ENCODE measurements around the gene MYO7A. TPM values are rescaled to one million over a fixed set of nuclear protein-coding genes. Genes with fewer than 3 reads are reported as not detected.

The MYO7A gene
- total and polyA plus RNA-seq, 2 donors (not counting 3 experiments of a cell fraction or from before 2014, with no cell fraction given): 1.3 to 3.6 TPM

- Histone ChIP-seq H3K4me3 (replicated peaks in 1 of 3; ENCODE audit: insufficient read depth in 1 of 3, low read depth in 1 of 3, low read length in 3 of 3) (no peak overlapping the region), H3K27ac (ENCODE audit: insufficient read depth, low read depth, low read length) (no peak overlapping the region), H3K9me3 (replicated peaks; ENCODE audit: control insufficient read depth, insufficient read depth, low read length) (no peaks in the 10 kb centered on the region), H3K27me3 (ENCODE audit: control insufficient read depth in 2 of 2, insufficient read depth in 2 of 2, low read length in 2 of 2) (no peaks in the 10 kb centered on the region), H4K20me1 (replicated peaks; ENCODE audit: control insufficient read depth, extremely low read depth, insufficient read depth, low read length) (no peaks in the 10 kb centered on the region), H3K9ac (replicated peaks; ENCODE audit: extremely low read depth, insufficient read depth, low read length) (no peak overlapping the region), H2AFZ (ENCODE audit: low read depth, low read length) (no peak overlapping the region), H3K36me3 (ENCODE audit: control insufficient read depth in 2 of 2, extremely low read depth in 1 of 2, insufficient read depth in 2 of 2, low read length in 2 of 2) (no peaks in the 10 kb centered on the region), H3K4me1 (ENCODE audit: control insufficient read depth, extremely low read depth, insufficient read depth, low read length) (no peaks in the 10 kb centered on the region), H3K9me1 (replicated peaks; ENCODE audit: control insufficient read depth, extremely low read depth, insufficient read depth, low read length) (no peaks in the 10 kb centered on the region), H3K4me2 (ENCODE audit: insufficient read depth, low read length) (no peak overlapping the region), H3K79me2 (ENCODE audit: control insufficient read depth, insufficient read depth, low read length) (no peaks in the 10 kb centered on the region)
- no TSS peak for BruUV-seq (replicated peaks)
- CTCF ChIA-PET: interaction anchor here (1.2 to 2.8 kb wide), 4 partner anchors 13 to 366 kb away, joined by 3 to 22 read pairs (median 6); partner anchors contain the start of gene MYO7A
- intact Hi-C loops (cut with micrococcal nuclease) (no loop called here), dilution Hi-C loops (cut with MboI; ENCODE audit: extremely low pct_ligation_motif_present, low sequenced_read_pairs) (no loop called here)
- POLR2A ChIA-PET: no interaction called here
- TF ChIP-seq EZH2 (IDR thresholded peaks at IDR 0.05; ENCODE audit: borderline replicate concordance, low read depth, low read length, severe bottlenecking) (no peak), MYC (IDR thresholded peaks at IDR 0.05; ENCODE audit: low read depth, low read length) (no peak)
- FAIRE-seq (no peak), DNase-seq (ENCODE audit: low read depth, low spot score) (no peak)
Measured at GRCh38 chr11:77181799-77182541, 53.9 kb downstream of the MYO7A start.

GRCh38 chr11:77182542-77183430, 54.7 kb downstream of the MYO7A start:
- dilution Hi-C loops (cut with MboI; ENCODE audit: extremely low pct_ligation_motif_present, low sequenced_read_pairs) (no loop called here), intact Hi-C loops (cut with micrococcal nuclease) (no loop called here)
- CTCF ChIA-PET: interaction anchor here (1.2 to 2.8 kb wide), 4 partner anchors 13 to 366 kb away, joined by 3 to 22 read pairs (median 6); partner anchors contain the start of gene MYO7A
- no peak overlapping the region for H3K4me3 ChIP-seq (replicated peaks in 1 of 3; ENCODE audit: insufficient read depth in 1 of 3, low read depth in 1 of 3, low read length in 3 of 3)
- POLR2A ChIA-PET: no interaction called here
- no peak for TF ChIP-seq CTCF (IDR thresholded peaks at IDR 0.05; ENCODE audit: extremely low read depth in 1 of 2, insufficient read depth in 1 of 2, low read depth in 1 of 2, low read length in 2 of 2)
- TF ChIP-seq MYC (IDR thresholded peaks at IDR 0.05; ENCODE audit: low read depth, low read length): no peak
- no peak for TF ChIP-seq POLR2AphosphoS5 (IDR thresholded peaks at IDR 0.05; ENCODE audit: insufficient read depth, low read depth, low read length)
- no peak for TF ChIP-seq FOS (IDR thresholded peaks at IDR 0.05; ENCODE audit: borderline replicate concordance, insufficient read depth, low read length)
- H3K36me3 ChIP-seq (ENCODE audit: control insufficient read depth in 2 of 2, extremely low read depth in 1 of 2, insufficient read depth in 2 of 2, low read length in 2 of 2): no peaks in the 10 kb centered on the region
- H3K9me1 ChIP-seq (replicated peaks; ENCODE audit: control insufficient read depth, extremely low read depth, insufficient read depth, low read length): no peaks in the 10 kb centered on the region
- no peaks in the 10 kb centered on the region for H3K27me3 ChIP-seq (ENCODE audit: control insufficient read depth in 2 of 2, insufficient read depth in 2 of 2, low read length in 2 of 2)
- DNase-seq (ENCODE audit: low read depth, low spot score) (no peak), FAIRE-seq (no peak)
- H3K27ac ChIP-seq (ENCODE audit: insufficient read depth, low read depth, low read length): no peak overlapping the region
- no peaks in the 10 kb centered on the region for H4K20me1 ChIP-seq (replicated peaks; ENCODE audit: control insufficient read depth, extremely low read depth, insufficient read depth, low read length)
- no peaks in the 10 kb centered on the region for H3K9me3 ChIP-seq (replicated peaks; ENCODE audit: control insufficient read depth, insufficient read depth, low read length)
- no peaks in the 10 kb centered on the region for H3K4me1 ChIP-seq (ENCODE audit: control insufficient read depth, extremely low read depth, insufficient read depth, low read length)
- no peaks in the 10 kb centered on the region for H3K79me2 ChIP-seq (ENCODE audit: control insufficient read depth, insufficient read depth, low read length)
- no peak overlapping the region for H3K9ac ChIP-seq (replicated peaks; ENCODE audit: extremely low read depth, insufficient read depth, low read length)
- H2AFZ ChIP-seq (ENCODE audit: low read depth, low read length): no peak overlapping the region
- BruUV-seq (replicated peaks): no TSS peak
- no peak overlapping the region for H3K4me2 ChIP-seq (ENCODE audit: insufficient read depth, low read length)

Measured in endothelial cell of umbilical vein (primary cell).